Measurements from ENCODE around the gene CNTNAP2. TPM values are rescaled to one million over a fixed set of nuclear protein-coding genes. Genes with fewer than 3 reads are reported as not detected.

Gene CNTNAP2
- total RNA-seq, 3 donors from 2014 or later (not counting 1 experiment from before 2014, with no cell fraction given), result 0.18 to 1.1 TPM; not detected in 1

DNA sequence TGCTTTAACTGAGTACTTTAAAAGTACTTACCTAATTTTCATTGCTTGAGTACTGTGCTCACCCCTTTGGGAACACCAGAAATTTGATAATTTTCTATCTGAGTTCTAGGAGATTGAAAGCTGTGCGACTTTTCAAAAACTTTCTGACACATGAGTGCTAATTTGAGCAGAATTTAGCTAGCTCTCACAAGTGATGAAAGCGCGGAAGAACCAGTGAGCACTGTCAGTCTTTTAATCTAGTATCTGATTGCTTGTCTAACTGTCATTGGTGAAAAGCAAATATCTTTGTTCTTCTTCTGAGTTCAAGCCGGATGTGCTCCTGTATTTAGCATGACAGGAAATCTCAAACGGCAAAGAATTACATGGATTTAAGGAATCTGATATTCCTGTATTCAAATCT, 899.4 kb downstream of the CNTNAP2 start:
- Histone ChIP-seq H3K27me3 (ENCODE audit: control insufficient read depth, insufficient read depth, low read length) (no peaks in the 10 kb centered on the region), H3K36me3 (ENCODE audit: control insufficient read depth, insufficient read depth, low read length) (no peaks in the 10 kb centered on the region), H3K4me3 (ENCODE audit: low read length) (no peak overlapping the region), H3K4me1 (ENCODE audit: control insufficient read depth, insufficient read depth, low read length) (no peaks in the 10 kb centered on the region), H3K27ac (ENCODE audit: low read length) (no peak overlapping the region), H3K9me3 (ENCODE audit: control insufficient read depth, insufficient read depth, low read length) (no peaks in the 10 kb centered on the region)
- no peak for DNase-seq
- TF ChIP-seq, protein P1, sequence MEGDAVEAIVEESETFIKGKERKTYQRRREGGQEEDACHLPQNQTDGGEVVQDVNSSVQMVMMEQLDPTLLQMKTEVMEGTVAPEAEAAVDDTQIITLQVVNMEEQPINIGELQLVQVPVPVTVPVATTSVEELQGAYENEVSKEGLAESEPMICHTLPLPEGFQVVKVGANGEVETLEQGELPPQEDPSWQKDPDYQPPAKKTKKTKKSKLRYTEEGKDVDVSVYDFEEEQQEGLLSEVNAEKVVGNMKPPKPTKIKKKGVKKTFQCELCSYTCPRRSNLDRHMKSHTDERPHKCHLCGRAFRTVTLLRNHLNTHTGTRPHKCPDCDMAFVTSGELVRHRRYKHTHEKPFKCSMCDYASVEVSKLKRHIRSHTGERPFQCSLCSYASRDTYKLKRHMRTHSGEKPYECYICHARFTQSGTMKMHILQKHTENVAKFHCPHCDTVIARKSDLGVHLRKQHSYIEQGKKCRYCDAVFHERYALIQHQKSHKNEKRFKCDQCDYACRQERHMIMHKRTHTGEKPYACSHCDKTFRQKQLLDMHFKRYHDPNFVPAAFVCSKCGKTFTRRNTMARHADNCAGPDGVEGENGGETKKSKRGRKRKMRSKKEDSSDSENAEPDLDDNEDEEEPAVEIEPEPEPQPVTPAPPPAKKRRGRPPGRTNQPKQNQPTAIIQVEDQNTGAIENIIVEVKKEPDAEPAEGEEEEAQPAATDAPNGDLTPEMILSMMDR (IDR thresholded peaks at IDR 0.05), result no peak
- Mint-ChIP-seq H3K4me1 (no peaks in the 10 kb centered on the region), H3K36me3 (no peaks in the 10 kb centered on the region), H3K9me3 (peaks cover 9 to 15% of the 10 kb centered on the region in 2 donors), H3K27me3 (ENCODE audit: low read depth in 2 of 2) (no peaks in the 10 kb centered on the region), H3K4me3 (no peak overlapping the region), H3K27ac (no peak overlapping the region)
- ATAC-seq, result no peak
- intact Hi-C loops (cut with micrococcal nuclease), result no loop called here
- 93% methylated on average over 4 of the region's 5 CpGs for WGBS (ENCODE audit: insufficient coverage)

DNA sequence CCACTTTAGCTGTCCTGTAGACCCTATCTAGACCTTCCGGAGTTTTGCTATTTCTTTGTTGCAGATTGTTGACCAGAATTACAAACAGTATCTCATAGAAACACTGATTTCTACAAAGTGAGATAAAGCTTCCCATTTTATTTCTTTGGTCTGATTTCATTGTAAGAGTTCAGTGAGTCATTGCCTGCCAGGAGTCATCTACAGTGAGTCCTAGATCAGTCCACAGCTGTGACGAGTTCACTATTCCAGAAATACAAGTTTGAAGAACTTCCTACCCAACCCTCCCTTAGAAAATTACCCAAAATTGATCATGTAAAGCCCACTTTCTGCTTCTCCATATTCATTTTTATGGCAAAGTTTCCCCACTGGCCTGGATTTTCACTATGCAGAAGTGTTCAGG, 905.5 kb downstream of the CNTNAP2 start:
- no peak overlapping the region for H3K27ac Mint-ChIP-seq
- Histone ChIP-seq H3K27me3 (ENCODE audit: control insufficient read depth, insufficient read depth, low read length) (no peaks in the 10 kb centered on the region), H3K27ac (ENCODE audit: low read length) (no peak overlapping the region), H3K4me3 (ENCODE audit: low read length) (no peak overlapping the region), H3K9me3 (ENCODE audit: control insufficient read depth, insufficient read depth, low read length) (peaks cover 5% of the 10 kb centered on the region), H3K36me3 (ENCODE audit: control insufficient read depth, insufficient read depth, low read length) (no peaks in the 10 kb centered on the region), H3K4me1 (ENCODE audit: control insufficient read depth, insufficient read depth, low read length) (no peaks in the 10 kb centered on the region)
- H3K27me3 Mint-ChIP-seq (ENCODE audit: low read depth in 2 of 2), result no peaks in the 10 kb centered on the region
- no peaks in the 10 kb centered on the region for H3K4me1 Mint-ChIP-seq
- H3K9me3 Mint-ChIP-seq, result peaks cover 8% of the 10 kb centered on the region in 2 donors
- H3K4me3 Mint-ChIP-seq, result no peak overlapping the region
- WGBS (ENCODE audit: insufficient coverage), result 61% methylated on average over 1 of the region's 2 CpGs
- TF ChIP-seq, protein P1 (IDR thresholded peaks at IDR 0.05), result no peak
- peaks cover under 1% of the 10 kb centered on the region for H3K36me3 Mint-ChIP-seq
- ATAC-seq, result no peak
- DNase-seq, result no peak
- intact Hi-C loops (cut with micrococcal nuclease), result no loop called here

GRCh38 chr7:147023440-147023839, 906.8 kb downstream of the CNTNAP2 start:
- Mint-ChIP-seq H3K36me3 (peaks cover 15% of the 10 kb centered on the region), H3K9me3 (peaks cover 9 to 15% of the 10 kb centered on the region in 2 donors), H3K27me3 (ENCODE audit: low read depth in 2 of 2) (no peaks in the 10 kb centered on the region), H3K27ac (no peak overlapping the region), H3K4me1 (no peaks in the 10 kb centered on the region), H3K4me3 (no peak overlapping the region)
- DNase-seq (no peak), ATAC-seq (no peak)
- no peaks in the 10 kb centered on the region for H3K27me3 ChIP-seq (ENCODE audit: control insufficient read depth, insufficient read depth, low read length)
- TF ChIP-seq, protein P1 (IDR thresholded peaks at IDR 0.05), result no peak
- H3K4me3 ChIP-seq (ENCODE audit: low read length), result no peak overlapping the region
- intact Hi-C loops (cut with micrococcal nuclease), result no loop called here
- H3K4me1 ChIP-seq (ENCODE audit: control insufficient read depth, insufficient read depth, low read length), result no peaks in the 10 kb centered on the region
- H3K36me3 ChIP-seq (ENCODE audit: control insufficient read depth, insufficient read depth, low read length), result no peaks in the 10 kb centered on the region
- H3K27ac ChIP-seq (ENCODE audit: low read length), result no peak overlapping the region
- peaks cover 5% of the 10 kb centered on the region for H3K9me3 ChIP-seq (ENCODE audit: control insufficient read depth, insufficient read depth, low read length)

DNA sequence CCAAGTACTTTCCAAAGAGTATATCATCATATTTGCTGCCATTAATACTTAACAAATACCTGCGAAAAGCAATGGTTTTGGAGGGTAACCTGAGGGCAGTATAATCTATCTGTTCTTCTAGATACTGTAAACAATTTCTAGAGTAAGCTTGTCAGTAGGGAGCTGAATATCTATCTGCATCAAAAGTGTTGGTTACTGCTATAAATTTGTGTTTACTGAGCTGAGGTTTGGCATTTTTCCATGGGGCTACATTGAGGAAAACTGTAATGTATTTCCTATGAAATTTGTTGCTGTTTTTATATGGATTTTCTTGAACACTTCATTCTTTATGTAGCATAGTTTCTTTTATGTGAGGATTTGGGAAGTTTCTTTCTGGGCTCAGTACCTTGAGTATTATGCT, 913.4 kb downstream of the CNTNAP2 start:
- no peak for ATAC-seq
- H3K27me3 ChIP-seq (ENCODE audit: control insufficient read depth, insufficient read depth, low read length), result no peaks in the 10 kb centered on the region
- H3K4me1 ChIP-seq (ENCODE audit: control insufficient read depth, insufficient read depth, low read length), result no peaks in the 10 kb centered on the region
- peaks cover 15 to 29% of the 10 kb centered on the region in 2 donors for H3K9me3 Mint-ChIP-seq
- H3K4me1 Mint-ChIP-seq, result no peaks in the 10 kb centered on the region
- peaks cover under 1% of the 10 kb centered on the region for H3K9me3 ChIP-seq (ENCODE audit: control insufficient read depth, insufficient read depth, low read length)
- H3K36me3 Mint-ChIP-seq, result peaks cover 17% of the 10 kb centered on the region
- no CpG with 5 or more reads among the region's 1 CpG for WGBS (ENCODE audit: insufficient coverage)
- H3K27me3 Mint-ChIP-seq (ENCODE audit: low read depth in 2 of 2), result no peaks in the 10 kb centered on the region
- no peak for DNase-seq
- no peaks in the 10 kb centered on the region for H3K36me3 ChIP-seq (ENCODE audit: control insufficient read depth, insufficient read depth, low read length)
- no peak overlapping the region for H3K4me3 ChIP-seq (ENCODE audit: low read length)
- intact Hi-C loops (cut with micrococcal nuclease), result no loop called here
- TF ChIP-seq, protein P1 (IDR thresholded peaks at IDR 0.05), result no peak
- H3K27ac Mint-ChIP-seq, result no peak overlapping the region
- no peak overlapping the region for H3K4me3 Mint-ChIP-seq
- no peak overlapping the region for H3K27ac ChIP-seq (ENCODE audit: low read length)

All from natural killer cell (primary cell).